Left ventricle myocardium inferior (tissue), 1 donor: ENCODE results near the gene UBR4. TPM values are rescaled to one million over a fixed set of nuclear protein-coding genes. Genes with fewer than 3 reads are reported as not detected.

Source experiments
- DNase-seq: peaks from one replicate; pipeline ENCODE4 v3.0.0-alpha.2; 2020
- H3K27ac ChIP-seq: fragments of 200-600 bp; replicated peaks from 2 replicates; pipeline ENCODE4 v1.8.0; 2021
- H3K27me3 ChIP-seq: fragments of 200-600 bp; 2 replicates; pipeline ENCODE4 v1.8.0; 2021; ENCODE audit warnings: low read depth
- H3K36me3 ChIP-seq: fragments of 200-600 bp; 2 replicates; pipeline ENCODE4 v1.8.0; 2021
- H3K4me1 ChIP-seq: fragments of 200-600 bp; 2 replicates; pipeline ENCODE4 v1.8.0; 2021
- H3K4me3 ChIP-seq: fragments of 200-600 bp; 2 replicates; pipeline ENCODE4 v1.8.0; 2021; ENCODE audit warnings: mild to moderate bottlenecking, moderate library complexity
- H3K9me3 ChIP-seq: fragments of 200-600 bp; replicated peaks from 2 replicates; pipeline ENCODE4 v1.8.0; 2021
- CTCF ChIP-seq: fragments of 200-600 bp; IDR thresholded peaks from 2 replicates; pipeline ENCODE4 v1.8.0; 2021; ENCODE audit warnings: antibody characterized with exemption, mild to moderate bottlenecking, borderline replicate concordance
- intact Hi-C: fragments of 100-400 bp; cut with micrococcal nuclease; formaldehyde crosslinking; loops from one replicate; pipeline ENCODE4 v1.11.0; 2022
- total RNA-seq: library from RNA; stranded (reverse); fragmentation: NEBNext Ultra II Directional; extraction: Animal tissue kit (Norgen Biotek cat#: 25700); gene quantifications from one replicate; pipeline ENCODE4 v1.2.1, GENCODE V29; 2021
- donor health status: DM: no; HTN: yes; CAD: no; lungs with severe emphysema.

Gene UBR4
- total RNA-seq, 1 donor from 2014 or later, result 54.3 TPM

- no peak for DNase-seq
- H3K36me3 ChIP-seq, result no peaks in the 10 kb centered on the region
- peaks cover 9% of the 10 kb centered on the region for H3K9me3 ChIP-seq
- no peak overlapping the region for H3K4me3 ChIP-seq
- no peak for TF ChIP-seq CTCF
- intact Hi-C loops, result no loop called here
- H3K27ac ChIP-seq, result no peak overlapping the region
- H3K4me1 ChIP-seq, result no peaks in the 10 kb centered on the region
- peaks cover 52% of the 10 kb centered on the region for H3K27me3 ChIP-seq
These were observed 181.4 kb downstream of the UBR4 start for GRCh38 chr1:19028546-19029129.

GRCh38 chr1:19028110-19028509 is 182.0 kb downstream of the UBR4 start:
- Histone ChIP-seq H3K27me3 (peaks cover 46% of the 10 kb centered on the region), H3K27ac (no peak overlapping the region), H3K9me3 (peaks cover 9% of the 10 kb centered on the region), H3K4me1 (no peaks in the 10 kb centered on the region), H3K36me3 (no peaks in the 10 kb centered on the region), H3K4me3 (no peak overlapping the region)
- TF ChIP-seq CTCF, result no peak
- DNase-seq, result no peak
- intact Hi-C loops, result no loop called here

Other genes with a start within 250 kb of the UBR4 start
- 27.6 TPM for gene EMC1, start 41.3 kb upstream of the UBR4 start, total RNA-seq
- 10.0 TPM for gene MRTO4, start 41.5 kb upstream of the UBR4 start, total RNA-seq
- 0.14 TPM for gene AKR7A3, start 78.5 kb upstream of the UBR4 start, total RNA-seq
- gene AKR7A2, start 101.9 kb upstream of the UBR4 start, total RNA-seq, result 43.7 TPM
- gene SLC66A1, start 102.1 kb upstream of the UBR4 start, total RNA-seq, result 5.8 TPM